A673 (cell line): ENCODE data around the gene SPATA32.

Experiments used
- EZH2 ChIP-seq: fragments of 200-600 bp; sonication (generic); IDR thresholded peaks from 2 replicates; pipeline ENCODE4 v1.6.1; 2017; ENCODE audit warnings: borderline replicate concordance, low read depth, mild to moderate bottlenecking, mixed read lengths, antibody characterized with exemption, low read length; ENCODE audit not compliant: poor library complexity, severe bottlenecking
- TF ChIP-seq, protein P1 (sequence below): fragments of 300-800, 200-600 bp; sonication (generic); conservative IDR thresholded peaks from 2 replicates; pipeline ENCODE4 v1.5.1; 2017; ENCODE audit warnings: low read depth, mild to moderate bottlenecking, antibody characterized with exemption, low read length, moderate library complexity, mixed read lengths

DNA sequence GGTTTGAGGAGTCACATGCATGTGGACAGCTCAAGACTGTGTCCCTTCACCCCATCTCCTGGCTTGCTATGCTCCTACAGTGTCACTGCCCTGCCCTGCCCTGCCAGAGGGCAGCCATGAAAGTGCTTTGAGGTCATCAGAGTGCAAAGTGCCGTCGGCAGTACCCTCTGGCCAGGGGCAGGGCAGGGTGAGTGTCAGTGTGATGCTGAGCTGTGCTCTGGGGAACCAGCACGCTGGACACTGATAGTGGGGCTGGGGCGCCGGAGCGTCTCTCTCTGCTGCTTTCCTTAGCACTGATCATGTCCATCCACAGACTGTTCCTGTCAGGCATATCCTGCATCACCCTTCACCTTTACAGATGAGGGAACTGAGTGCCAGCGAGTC lies 1.6 kb upstream of the SPATA32 start:
- TF ChIP-seq, protein P1, sequence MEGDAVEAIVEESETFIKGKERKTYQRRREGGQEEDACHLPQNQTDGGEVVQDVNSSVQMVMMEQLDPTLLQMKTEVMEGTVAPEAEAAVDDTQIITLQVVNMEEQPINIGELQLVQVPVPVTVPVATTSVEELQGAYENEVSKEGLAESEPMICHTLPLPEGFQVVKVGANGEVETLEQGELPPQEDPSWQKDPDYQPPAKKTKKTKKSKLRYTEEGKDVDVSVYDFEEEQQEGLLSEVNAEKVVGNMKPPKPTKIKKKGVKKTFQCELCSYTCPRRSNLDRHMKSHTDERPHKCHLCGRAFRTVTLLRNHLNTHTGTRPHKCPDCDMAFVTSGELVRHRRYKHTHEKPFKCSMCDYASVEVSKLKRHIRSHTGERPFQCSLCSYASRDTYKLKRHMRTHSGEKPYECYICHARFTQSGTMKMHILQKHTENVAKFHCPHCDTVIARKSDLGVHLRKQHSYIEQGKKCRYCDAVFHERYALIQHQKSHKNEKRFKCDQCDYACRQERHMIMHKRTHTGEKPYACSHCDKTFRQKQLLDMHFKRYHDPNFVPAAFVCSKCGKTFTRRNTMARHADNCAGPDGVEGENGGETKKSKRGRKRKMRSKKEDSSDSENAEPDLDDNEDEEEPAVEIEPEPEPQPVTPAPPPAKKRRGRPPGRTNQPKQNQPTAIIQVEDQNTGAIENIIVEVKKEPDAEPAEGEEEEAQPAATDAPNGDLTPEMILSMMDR = no peak
- no peak for TF ChIP-seq EZH2
